HFF-Myc (cell line): ENCODE data around the gene ZNF439.
"Not testable (repeated sequence)": the region's sequence is repeated elsewhere in the genome, so short reads cannot be mapped to it uniquely, and the experiment has no call there.

Experiments
- DNase-seq: peaks from one replicate; pipeline ENCODE4 v3.0.0-alpha.2; 2011; ENCODE audit warnings: low read depth; ENCODE audit errors: extremely low read depth
- H3K4me3 ChIP-seq: replicated peaks from 2 replicates; pipeline ENCODE4 v1.5.1; 2011; ENCODE audit warnings: low read depth, mild to moderate bottlenecking, control low read depth, low read length
- TF ChIP-seq, protein P1 (sequence below): IDR thresholded peaks from 2 replicates; pipeline ENCODE4 v1.5.1; 2012; ENCODE audit warnings: mild to moderate bottlenecking, low read depth, low read length, control low read depth; ENCODE audit errors: missing control alignments

The ZNF439 gene

DNA sequence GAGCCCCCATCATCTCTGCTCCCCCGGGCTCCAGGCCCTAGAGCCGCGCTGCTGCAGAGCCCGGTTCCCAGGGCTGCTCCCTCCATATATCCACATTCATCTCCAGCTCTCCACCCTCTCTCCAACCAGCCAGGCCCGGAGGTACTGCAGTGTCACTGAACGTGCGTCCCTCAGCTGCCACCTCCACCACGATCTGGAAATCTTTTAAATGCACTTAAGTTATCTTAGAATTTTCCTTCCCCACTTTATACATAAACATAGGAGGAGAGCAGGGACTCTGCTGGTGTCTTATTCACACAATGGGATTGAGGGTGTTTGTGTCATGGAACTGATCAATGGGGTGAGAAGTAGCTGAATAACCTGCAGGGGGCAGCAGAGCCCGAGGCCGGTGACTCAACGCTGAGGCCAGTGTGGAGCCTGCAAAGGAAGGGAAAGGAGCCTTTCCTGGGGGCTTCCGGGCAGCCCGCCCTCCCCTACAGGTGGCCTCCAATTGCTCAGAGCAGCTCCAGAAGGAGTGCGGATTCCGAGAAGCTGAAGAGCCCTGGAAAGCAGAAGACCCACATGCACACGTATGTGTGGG is 31.3 kb downstream of the ZNF439 start:
- DNase-seq, H3K4me3 ChIP-seq: not testable (repeated sequence)
- TF ChIP-seq, protein P1, sequence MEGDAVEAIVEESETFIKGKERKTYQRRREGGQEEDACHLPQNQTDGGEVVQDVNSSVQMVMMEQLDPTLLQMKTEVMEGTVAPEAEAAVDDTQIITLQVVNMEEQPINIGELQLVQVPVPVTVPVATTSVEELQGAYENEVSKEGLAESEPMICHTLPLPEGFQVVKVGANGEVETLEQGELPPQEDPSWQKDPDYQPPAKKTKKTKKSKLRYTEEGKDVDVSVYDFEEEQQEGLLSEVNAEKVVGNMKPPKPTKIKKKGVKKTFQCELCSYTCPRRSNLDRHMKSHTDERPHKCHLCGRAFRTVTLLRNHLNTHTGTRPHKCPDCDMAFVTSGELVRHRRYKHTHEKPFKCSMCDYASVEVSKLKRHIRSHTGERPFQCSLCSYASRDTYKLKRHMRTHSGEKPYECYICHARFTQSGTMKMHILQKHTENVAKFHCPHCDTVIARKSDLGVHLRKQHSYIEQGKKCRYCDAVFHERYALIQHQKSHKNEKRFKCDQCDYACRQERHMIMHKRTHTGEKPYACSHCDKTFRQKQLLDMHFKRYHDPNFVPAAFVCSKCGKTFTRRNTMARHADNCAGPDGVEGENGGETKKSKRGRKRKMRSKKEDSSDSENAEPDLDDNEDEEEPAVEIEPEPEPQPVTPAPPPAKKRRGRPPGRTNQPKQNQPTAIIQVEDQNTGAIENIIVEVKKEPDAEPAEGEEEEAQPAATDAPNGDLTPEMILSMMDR: peak; percentile 16

DNA sequence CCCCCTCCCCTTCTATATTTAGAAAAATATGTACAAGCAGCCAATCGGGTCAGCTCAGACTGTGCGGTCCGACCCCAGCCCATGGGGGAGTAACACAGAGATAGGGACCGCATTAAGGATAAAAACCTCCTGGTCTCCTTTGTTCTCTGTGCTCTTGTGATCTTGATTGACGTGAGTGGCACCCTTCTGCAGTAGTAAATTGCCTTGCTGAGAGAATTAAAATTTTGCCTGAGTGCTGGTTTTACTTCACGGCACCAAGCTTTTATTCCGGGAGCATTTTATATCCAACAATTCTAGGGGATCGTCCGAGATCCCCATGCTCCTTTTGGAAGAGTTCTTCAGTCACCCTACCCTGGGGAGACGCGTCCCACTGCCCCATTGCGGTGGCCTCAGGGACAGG is 32.1 kb downstream of the ZNF439 start:
- H3K4me3 ChIP-seq: no peak overlapping the region
- DNase-seq: no peak
- TF ChIP-seq, protein P1: no peak

DNA sequence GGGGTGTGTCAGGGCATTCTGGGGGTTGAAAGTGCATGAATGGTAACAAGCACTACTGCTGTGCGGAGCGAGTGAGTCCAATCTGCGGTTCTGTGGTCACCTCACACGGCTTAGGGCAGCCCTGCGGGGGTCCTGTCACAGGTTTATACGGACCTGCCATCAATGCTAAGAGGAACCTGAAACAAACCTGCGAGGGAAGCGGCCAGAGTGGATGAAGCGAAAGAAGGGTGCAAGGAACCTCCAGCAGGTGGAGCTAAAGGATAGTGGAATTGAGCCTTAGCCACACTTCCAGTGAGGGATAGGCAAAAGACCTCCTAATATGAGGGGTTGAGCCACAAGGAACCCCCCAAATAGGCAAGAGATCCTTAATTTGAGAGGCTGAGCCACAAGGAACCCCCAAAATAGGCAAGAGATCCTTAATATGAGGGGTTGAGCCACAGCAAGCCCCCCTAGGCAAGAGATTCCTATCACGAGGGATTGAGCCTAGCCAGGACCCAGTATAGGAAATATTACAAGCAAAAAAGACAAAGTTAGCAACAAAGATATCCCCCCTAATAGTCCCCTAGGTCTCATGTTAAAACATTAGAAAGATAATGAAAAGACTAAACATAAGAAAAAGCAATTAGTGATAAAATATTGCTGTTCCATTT is 32.8 kb downstream of the ZNF439 start:
- H3K4me3 ChIP-seq: no peak overlapping the region
- TF ChIP-seq, protein P1: peak; percentile 67
- DNase-seq: peak; percentile 20

DNA sequence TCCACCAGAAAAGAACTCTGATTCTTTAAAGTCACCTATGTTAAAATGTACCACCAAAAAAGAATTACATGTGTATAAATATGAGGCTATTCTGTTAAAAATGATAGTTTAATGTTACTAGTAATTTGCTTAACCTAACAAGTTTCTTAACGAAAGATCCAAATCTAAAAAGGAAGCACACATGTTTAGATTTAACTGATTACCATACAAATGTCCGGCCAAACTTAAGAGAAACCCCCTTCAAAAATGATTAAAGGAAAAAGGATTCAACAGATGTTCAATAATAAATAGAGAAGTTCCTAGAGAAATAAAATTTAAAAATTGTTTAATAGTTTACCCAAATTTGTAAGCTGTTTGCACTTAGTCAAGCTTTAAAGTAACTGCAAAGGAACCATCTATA is 34.1 kb downstream of the ZNF439 start:
- no peak for DNase-seq
- no peak overlapping the region for H3K4me3 ChIP-seq
- TF ChIP-seq, protein P1: no peak

DNA sequence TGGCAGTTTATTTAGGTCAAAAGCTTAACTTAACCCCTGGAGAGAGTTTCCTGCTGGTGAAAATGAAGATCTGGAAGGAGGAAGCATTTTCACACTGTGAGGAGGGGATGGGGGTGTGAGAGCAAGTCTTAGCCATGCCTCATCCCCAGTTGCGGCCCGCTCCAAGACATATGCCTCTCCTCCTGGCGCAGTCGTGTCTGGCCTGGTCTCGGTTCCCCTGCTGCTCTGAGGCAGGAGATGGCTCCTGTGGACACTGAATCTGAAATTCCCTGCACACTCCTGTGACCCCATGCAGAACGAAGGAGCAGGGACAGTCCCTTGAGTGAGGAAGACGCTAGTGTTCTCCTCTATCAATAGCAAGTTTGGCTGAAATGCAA is 38.7 kb downstream of the ZNF439 start:
- no peak for DNase-seq
- no peak overlapping the region for H3K4me3 ChIP-seq
- TF ChIP-seq, protein P1: no peak

DNA sequence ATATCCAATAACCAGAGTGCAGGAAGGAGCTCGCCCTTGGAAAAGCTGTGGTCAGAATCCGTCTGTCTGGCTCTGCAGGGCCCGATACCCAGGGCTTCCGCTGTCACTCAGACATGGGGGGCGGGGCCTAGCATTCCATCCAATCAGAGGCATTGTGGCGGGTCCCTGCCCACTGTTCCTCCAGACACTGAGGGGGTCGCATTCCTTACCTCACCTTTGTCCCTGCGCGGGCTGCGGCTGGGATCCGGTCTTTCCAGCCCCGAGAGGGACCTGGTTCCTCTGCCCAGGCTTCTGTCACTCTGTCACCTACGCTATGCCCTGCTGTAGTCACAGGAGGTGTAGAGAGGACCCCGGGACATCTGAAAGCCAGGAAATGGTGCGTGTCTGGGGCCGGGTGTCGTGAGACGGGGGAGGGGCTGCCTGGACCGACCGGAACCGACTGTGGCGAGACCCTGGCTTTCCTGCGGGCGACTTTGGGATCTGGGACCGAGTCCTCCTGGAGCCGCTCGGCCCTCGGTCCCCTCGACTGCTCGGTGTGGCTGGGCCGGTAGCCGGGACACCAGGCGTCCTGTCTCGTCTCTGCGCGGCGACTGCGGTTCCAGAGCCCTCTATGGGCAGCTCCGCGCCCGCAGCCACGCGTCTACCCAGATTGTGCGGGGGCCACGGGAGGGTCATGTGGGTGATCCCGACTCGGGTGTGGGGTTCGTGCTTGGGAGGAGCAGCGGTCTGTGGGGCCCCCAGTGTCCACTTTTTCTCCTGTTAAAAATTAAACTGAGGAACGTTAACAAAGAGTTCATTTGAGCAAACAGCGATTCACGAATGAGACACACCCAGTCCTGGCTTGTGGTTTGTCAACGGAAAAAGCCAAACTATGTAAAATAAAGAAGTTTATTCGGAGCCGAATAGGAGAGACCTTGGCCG is 39.3 kb downstream of the ZNF439 start, which contains the start of gene ZNF69:
Gene ZNF69 (plus strand): TSS at position 172 of the 921 bp plus-strand sequence. CDS start 142 bp downstream, at position 314.
- no peak for DNase-seq
- H3K4me3 ChIP-seq: peak within 1 kb of the TSS; percentile 40
- TF ChIP-seq, protein P1: no peak

DNA sequence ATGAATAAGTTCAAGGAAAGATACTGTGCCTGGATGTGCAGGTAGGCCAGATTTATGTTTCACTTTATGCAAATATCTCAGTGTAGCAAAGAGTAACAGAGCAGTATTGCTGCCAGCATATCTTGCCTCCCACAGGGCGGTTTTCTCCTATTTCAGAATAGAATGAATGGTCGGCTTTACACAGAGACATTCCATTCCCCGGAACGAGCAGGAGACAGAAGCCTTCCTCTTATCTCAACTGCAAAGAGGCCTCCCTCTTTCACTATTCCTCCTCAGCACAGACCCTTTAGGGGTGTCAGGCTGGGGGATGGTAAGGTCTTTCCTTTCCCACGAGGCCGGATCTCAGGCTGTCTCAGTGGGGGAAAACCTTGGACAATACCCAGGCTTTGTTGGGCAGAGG is 41.4 kb downstream of the ZNF439 start:
- H3K4me3 ChIP-seq, DNase-seq: not testable (repeated sequence)
